Activated gamma-delta T cell treated with Interleukin-2 at 50 U/mL for 16 hours (primary cell): ENCODE measurements around the gene TTI1.

Experiments used
- DNase-seq: peaks from one replicate; pipeline ENCODE4 v3.0.0-alpha.2; 2020

Gene TTI1

DNA sequence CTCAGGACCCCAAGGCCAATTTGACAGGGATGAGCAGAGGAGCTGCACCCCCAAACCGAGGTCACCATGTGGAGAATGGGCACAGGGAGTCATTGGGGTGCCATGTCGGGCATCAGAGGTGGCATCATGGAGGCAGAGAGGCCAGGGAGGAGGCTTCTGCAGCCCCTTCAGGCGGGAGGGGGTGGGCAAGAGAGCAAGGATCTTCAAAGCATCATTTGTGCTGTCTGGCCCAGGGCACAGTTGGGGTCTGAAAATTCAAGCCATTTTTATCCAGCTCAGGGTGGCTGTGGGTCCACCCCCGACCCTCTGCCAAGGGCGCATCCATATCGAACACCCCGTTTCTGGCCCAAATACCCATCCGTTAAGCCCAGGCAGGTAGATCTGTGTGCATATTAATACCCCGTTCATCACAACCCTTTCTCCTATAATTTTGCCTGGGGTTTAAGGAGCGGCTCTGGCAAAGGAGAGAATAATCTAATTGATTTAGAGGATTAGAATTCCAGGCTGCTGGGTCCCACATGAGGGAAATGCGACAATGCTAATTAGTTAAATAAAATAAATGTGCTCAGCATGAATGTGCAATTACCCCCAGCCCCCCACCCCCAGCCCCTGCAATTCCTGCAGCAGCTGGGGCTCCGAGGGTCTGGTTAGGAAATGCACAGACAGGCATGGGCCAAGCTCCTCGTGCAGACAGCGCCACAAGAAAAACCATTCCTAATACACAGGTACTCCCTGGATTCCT is 98.5 kb downstream of the TTI1 start:
- no peak for DNase-seq

DNA sequence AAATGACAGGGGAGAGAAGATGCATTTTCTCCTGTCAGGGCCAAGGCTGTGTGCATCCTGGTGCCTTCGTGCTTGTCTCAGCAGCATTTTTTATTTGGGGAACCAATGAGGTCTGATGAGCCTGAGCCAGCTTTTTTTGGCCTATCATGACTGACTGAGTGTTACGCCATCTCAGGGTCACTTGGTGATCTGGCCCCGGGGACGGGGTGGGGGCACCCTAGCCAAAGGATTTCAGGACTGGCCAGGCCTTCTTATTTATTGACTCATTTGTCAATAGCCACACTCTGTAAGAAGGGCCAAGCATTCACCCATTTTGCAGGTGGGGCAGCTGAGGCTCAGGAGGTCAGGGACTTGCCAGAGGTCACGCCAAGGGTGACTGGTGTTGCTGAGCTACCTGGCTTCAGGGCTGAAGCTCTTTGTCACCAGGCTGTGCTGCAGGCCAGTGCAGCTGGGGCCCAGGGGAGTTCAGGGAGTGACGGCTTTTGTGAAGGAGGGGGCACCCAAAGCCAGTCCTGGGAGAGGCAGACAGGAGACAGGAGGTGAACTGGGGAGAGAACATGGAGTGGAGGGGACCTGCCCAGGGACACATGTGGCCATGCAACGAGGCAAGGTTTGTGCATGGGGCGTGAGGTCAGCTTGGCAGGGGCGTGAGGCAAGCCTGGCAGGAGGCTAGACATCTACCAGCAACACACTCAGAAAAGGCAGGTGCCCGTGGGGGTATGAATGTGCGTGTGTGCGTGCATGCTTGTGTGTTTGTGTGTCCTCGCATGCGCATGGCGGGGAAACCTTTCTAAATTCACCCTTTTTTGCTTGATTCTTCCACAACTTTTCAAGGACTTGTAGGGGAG is 99.2 kb downstream of the TTI1 start:
- DNase-seq: no peak
